HEK293 (cell line): Measurements from ENCODE around the gene DST.

Source experiments
- MEIS1 ChIP-seq: sonication (generic); formaldehyde crosslinking; IDR thresholded peaks from 2 replicates; pipeline ENCODE4 v1.8.1; 2022; ENCODE audit warnings: missing genetic modification reagents, mild to moderate bottlenecking, borderline replicate concordance
- REPIN1 ChIP-seq: fragments of 450-650 bp; formaldehyde crosslinking; IDR thresholded peaks from 2 replicates; pipeline ENCODE4 v1.5.1; 2017; ENCODE audit warnings: missing biosample characterization, missing genetic modification characterization, low read depth
- ZNF133 ChIP-seq: fragments of 450-650 bp; formaldehyde crosslinking; IDR thresholded peaks from 2 replicates; pipeline ENCODE4 v1.5.1; 2016; ENCODE audit warnings: missing biosample characterization, missing genetic modification characterization
- ZNF391 ChIP-seq: fragments of 450-650 bp; formaldehyde crosslinking; IDR thresholded peaks from 2 replicates; pipeline ENCODE4 v1.5.1; 2016; ENCODE audit warnings: low read depth, missing biosample characterization, missing genetic modification characterization, borderline replicate concordance
- ZNF433 ChIP-seq: fragments of 450-650 bp; formaldehyde crosslinking; IDR thresholded peaks from 2 replicates; pipeline ENCODE4 v1.5.1; 2016; ENCODE audit warnings: missing biosample characterization, missing genetic modification characterization, low read depth
- ZNF558 ChIP-seq: fragments of 450-650 bp; formaldehyde crosslinking; IDR thresholded peaks from 2 replicates; pipeline ENCODE4 v1.5.1; 2016; ENCODE audit warnings: missing biosample characterization, missing genetic modification characterization
- ZNF580 ChIP-seq: fragments of 450-650 bp; formaldehyde crosslinking; IDR thresholded peaks from 2 replicates; pipeline ENCODE4 v1.5.1; 2016; ENCODE audit warnings: missing biosample characterization, missing genetic modification characterization
- ZNF76 ChIP-seq: fragments of 450-650 bp; formaldehyde crosslinking; IDR thresholded peaks from 2 replicates; pipeline ENCODE4; 2016; ENCODE audit warnings: low read depth, missing biosample characterization, missing genetic modification characterization, borderline replicate concordance
- TF ChIP-seq, protein P1 (sequence below): fragments of 450-650 bp; formaldehyde crosslinking; IDR thresholded peaks from 2 replicates; pipeline ENCODE4 v1.5.1; 2016; ENCODE audit warnings: missing biosample characterization, missing genetic modification characterization
- TF ChIP-seq, protein P2 (sequence below): sonication (generic); formaldehyde crosslinking; IDR thresholded peaks from 2 replicates; pipeline ENCODE4 v1.8.1; 2022; ENCODE audit warnings: mild to moderate bottlenecking, moderate library complexity, missing genetic modification reagents

DNA sequence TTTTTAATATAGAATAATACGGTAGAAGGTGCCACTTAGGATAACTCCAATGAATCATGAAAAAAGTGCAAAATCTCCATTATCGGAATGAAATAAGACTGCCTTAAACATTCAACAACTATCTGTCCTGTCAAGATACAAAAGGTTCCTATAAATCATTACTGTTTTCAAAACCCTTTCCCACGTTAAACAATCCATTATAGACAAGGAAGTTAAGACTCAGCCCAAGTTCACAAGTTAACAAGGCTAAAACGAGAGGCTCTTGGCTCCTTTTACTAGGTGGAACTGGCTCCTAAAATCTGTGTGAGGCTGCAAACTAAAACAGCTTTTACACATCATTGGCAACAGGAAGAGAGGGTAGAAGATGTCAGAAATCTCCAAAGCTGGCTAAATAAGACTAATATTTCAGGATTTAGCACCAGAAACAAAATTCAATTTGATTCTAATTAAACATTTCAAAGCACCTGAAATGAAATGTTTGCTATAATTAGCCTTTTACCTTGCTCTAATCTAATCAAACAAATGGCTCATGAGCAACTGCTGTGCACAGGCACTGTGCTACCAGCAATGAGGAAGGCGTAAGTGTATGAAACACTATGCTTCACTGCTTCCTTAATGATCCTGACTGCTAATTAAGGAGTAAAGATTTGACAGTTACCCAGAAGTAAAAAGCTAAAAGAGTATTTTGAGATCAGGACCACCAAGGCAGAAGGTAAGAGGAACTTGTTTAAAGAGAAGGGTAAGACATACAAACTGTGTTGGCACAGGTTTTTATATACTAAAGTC, 109.7 kb downstream of the DST start:
- TF ChIP-seq ZNF580 (tag by site-specific recombination) (no peak), REPIN1 (tag by site-specific recombination) (no peak), MEIS1 (CRISPR knock-in tag) (no peak), ZNF76 (tag by site-specific recombination) (no peak), ZNF433 (tag by site-specific recombination) (no peak), ZNF558 (no peak), ZNF391 (tag by site-specific recombination) (no peak), ZNF133 (tag by site-specific recombination) (0 out of 2 replicates have a peak, but pooled peaks have one; percentile 21)
- TF ChIP-seq, protein P1, sequence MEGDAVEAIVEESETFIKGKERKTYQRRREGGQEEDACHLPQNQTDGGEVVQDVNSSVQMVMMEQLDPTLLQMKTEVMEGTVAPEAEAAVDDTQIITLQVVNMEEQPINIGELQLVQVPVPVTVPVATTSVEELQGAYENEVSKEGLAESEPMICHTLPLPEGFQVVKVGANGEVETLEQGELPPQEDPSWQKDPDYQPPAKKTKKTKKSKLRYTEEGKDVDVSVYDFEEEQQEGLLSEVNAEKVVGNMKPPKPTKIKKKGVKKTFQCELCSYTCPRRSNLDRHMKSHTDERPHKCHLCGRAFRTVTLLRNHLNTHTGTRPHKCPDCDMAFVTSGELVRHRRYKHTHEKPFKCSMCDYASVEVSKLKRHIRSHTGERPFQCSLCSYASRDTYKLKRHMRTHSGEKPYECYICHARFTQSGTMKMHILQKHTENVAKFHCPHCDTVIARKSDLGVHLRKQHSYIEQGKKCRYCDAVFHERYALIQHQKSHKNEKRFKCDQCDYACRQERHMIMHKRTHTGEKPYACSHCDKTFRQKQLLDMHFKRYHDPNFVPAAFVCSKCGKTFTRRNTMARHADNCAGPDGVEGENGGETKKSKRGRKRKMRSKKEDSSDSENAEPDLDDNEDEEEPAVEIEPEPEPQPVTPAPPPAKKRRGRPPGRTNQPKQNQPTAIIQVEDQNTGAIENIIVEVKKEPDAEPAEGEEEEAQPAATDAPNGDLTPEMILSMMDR (tag by site-specific recombination): no peak
- TF ChIP-seq, protein P2, sequence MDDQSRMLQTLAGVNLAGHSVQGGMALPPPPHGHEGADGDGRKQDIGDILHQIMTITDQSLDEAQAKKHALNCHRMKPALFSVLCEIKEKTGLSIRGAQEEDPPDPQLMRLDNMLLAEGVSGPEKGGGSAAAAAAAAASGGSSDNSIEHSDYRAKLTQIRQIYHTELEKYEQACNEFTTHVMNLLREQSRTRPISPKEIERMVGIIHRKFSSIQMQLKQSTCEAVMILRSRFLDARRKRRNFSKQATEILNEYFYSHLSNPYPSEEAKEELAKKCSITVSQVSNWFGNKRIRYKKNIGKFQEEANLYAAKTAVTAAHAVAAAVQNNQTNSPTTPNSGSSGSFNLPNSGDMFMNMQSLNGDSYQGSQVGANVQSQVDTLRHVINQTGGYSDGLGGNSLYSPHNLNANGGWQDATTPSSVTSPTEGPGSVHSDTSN (CRISPR knock-in tag): no peak
